ENCODE measurements around the gene CFAP99. TPM values are rescaled to one million over a fixed set of nuclear protein-coding genes. Genes with fewer than 3 reads are reported as not detected.
A peak's percentile ranks its signal among the peaks of the same experiment; 100 is the strongest.

The CFAP99 gene
- total and polyA plus RNA-seq, 9 of the 15 experiments (the other 6 are each of a cell fraction or from before 2014, with no cell fraction given), result 0.07 to 0.18 (median 0.09) TPM; not detected in 6

GRCh38 chr4:2441393-2442174, 22.8 kb downstream of the CFAP99 start (continued):
- no peak for TF ChIP-seq ZNF512 (tag; IDR thresholded peaks at IDR 0.05)
- TF ChIP-seq ATF1 (CRISPR knock-in tag; IDR thresholded peaks at IDR 0.05), result no peak
- peak; percentile 49 for TF ChIP-seq ATF1 (tag; IDR thresholded peaks at IDR 0.05)
- no peak for TF ChIP-seq SRSF7 (optimal IDR thresholded peaks at IDR 0.05; ENCODE audit: low read depth, low read length)
- peak; percentile 99 to 100 (median 99) for TF ChIP-seq CTCF (IDR thresholded peaks at IDR 0.05 in 2 of 3, conservative IDR thresholded peaks at IDR 0.05 in 1 of 3; ENCODE audit: insufficient read depth in 2 of 3, low read depth in 1 of 3, low read length in 3 of 3)
- TF ChIP-seq BRD9 (IDR thresholded peaks at IDR 0.05; ENCODE audit: low read depth, partially characterized antibody), result peak; percentile 76
- TF ChIP-seq SMARCE1 (IDR thresholded peaks at IDR 0.05), result no peak
- TF ChIP-seq ZNF124 (CRISPR knock-in tag; IDR thresholded peaks at IDR 0.05), result no peak
- TF ChIP-seq FOXO4 (CRISPR knock-in tag; IDR thresholded peaks at IDR 0.05), result no peak
- no peak for TF ChIP-seq TAL1 (IDR thresholded peaks at IDR 0.05)
- no peak for TF ChIP-seq ZNF407 (IDR thresholded peaks at IDR 0.05; ENCODE audit: low read depth)
- no peak for TF ChIP-seq TAF15 (IDR thresholded peaks at IDR 0.05; ENCODE audit: low read depth, low read length)
- TF ChIP-seq CCNT2 (IDR thresholded peaks at IDR 0.05; ENCODE audit: borderline replicate concordance, extremely low read depth, insufficient read length, low read depth, low read length), result no peak
- TF ChIP-seq HEY1 (CRISPR knock-in tag; IDR thresholded peaks at IDR 0.05; ENCODE audit: borderline replicate concordance), result no peak
- TF ChIP-seq MEF2A (IDR thresholded peaks at IDR 0.05; ENCODE audit: control insufficient read depth, low read depth, low read length), result no peak

Measured in K562 (cell line).